Hepatocyte (in vitro differentiated cells): ENCODE results near the gene DAB2. TPM values are rescaled to one million over a fixed set of nuclear protein-coding genes. Genes with fewer than 3 reads are reported as not detected.

Experiments used
- DNase-seq: peaks from one replicate; pipeline ENCODE4 v3.0.0-alpha.2; 2016; ENCODE audit warnings: low spot score
- H2AFZ ChIP-seq: fragments of 200-600 bp; sonication (generic); 2 replicates; pipeline ENCODE4 v1.6.0; 2016; ENCODE audit warnings: antibody characterized with exemption, mild to moderate bottlenecking
- H3K27ac ChIP-seq: fragments of 200-600 bp; sonication (generic); 2 replicates; pipeline ENCODE4 v1.5.1; 2016; ENCODE audit warnings: mild to moderate bottlenecking
- H3K27me3 ChIP-seq: fragments of 200-600 bp; sonication (generic); 2 replicates; pipeline ENCODE4 v1.6.1; 2016
- H3K36me3 ChIP-seq: fragments of 200-600 bp; sonication (generic); replicated peaks from 2 replicates; pipeline ENCODE4 v1.5.1; 2016; ENCODE audit warnings: low read depth; ENCODE audit not compliant: insufficient read depth
- H3K4me1 ChIP-seq: fragments of 200-600 bp; sonication (generic); 2 replicates; pipeline ENCODE4 v1.5.1; 2016; ENCODE audit warnings: mild to moderate bottlenecking, moderate library complexity; ENCODE audit not compliant: insufficient read depth
- H3K4me2 ChIP-seq: fragments of 200-600 bp; sonication (generic); 2 replicates; pipeline ENCODE4 v1.6.0; 2016
- H3K4me3 ChIP-seq: fragments of 200-600 bp; sonication (generic); 2 replicates; pipeline ENCODE4 v1.5.1; 2016; ENCODE audit warnings: mild to moderate bottlenecking
- H3K79me2 ChIP-seq: fragments of 200-600 bp; sonication (generic); 2 replicates; pipeline ENCODE4 v1.6.0; 2017; ENCODE audit warnings: mild to moderate bottlenecking
- H3K9me2 ChIP-seq: fragments of 200-600 bp; sonication (generic); replicated peaks from 2 replicates; pipeline ENCODE4 v1.6.0; 2017; ENCODE audit warnings: mild to moderate bottlenecking; ENCODE audit not compliant: insufficient read depth
- H3K9me3 ChIP-seq: fragments of 200-600 bp; sonication (generic); 2 replicates; pipeline ENCODE4 v1.5.1; 2016; ENCODE audit warnings: low read depth, mild to moderate bottlenecking
- H4K20me1 ChIP-seq: fragments of 200-600 bp; sonication (generic); 2 replicates; pipeline ENCODE4 v1.6.0; 2016; ENCODE audit warnings: mild to moderate bottlenecking; ENCODE audit not compliant: insufficient read depth, poor library complexity, severe bottlenecking
- CTCF ChIP-seq: fragments of 200-600 bp; sonication (generic); IDR thresholded peaks from 2 replicates; pipeline ENCODE4 v1.5.1; 2016; ENCODE audit warnings: antibody characterized with exemption, mild to moderate bottlenecking; ENCODE audit not compliant: poor library complexity
- EZH2 ChIP-seq: fragments of 200-600 bp; sonication (generic); IDR thresholded peaks from 2 replicates; pipeline ENCODE4 v1.6.1; 2016; ENCODE audit warnings: antibody characterized with exemption, mild to moderate bottlenecking, borderline replicate concordance
- EZH2phosphoT487 ChIP-seq: fragments of 200-600 bp; sonication (generic); IDR thresholded peaks from one replicate; pipeline ENCODE4 v1.6.1; 2018; ENCODE audit warnings: antibody characterized with exemption, mild to moderate bottlenecking, low read depth, moderate library complexity; ENCODE audit not compliant: unreplicated experiment, severe bottlenecking
- WGBS: methylation state at CpG from one replicate; pipeline ENCODE4 v1.1.6; 2016; ENCODE audit warnings: low lambda C conversion rate; ENCODE audit errors: missing lambda C conversion rate; 5-methylcytosine and 5-hydroxymethylcytosine counted together
- polyA plus RNA-seq: library from polyadenylated mRNA; unstranded; fragments of >200 nt; fragmentation: Nextera tagmentation; extraction: Ambion mirVana; gene quantifications from 2 replicates; pipeline ENCODE4 v1.2.1, GENCODE V29; 2016
- total RNA-seq: library from RNA; depleted of rRNA; stranded (reverse); fragments of >200 nt; gene quantifications from 2 replicates; pipeline ENCODE4 v1.2.3, GENCODE V29; 2014

The DAB2 gene
- total and polyA plus RNA-seq, 2 experiments from 2014 or later, result 98.9 to 130 TPM

- Histone ChIP-seq H3K27me3 (no peaks in the 10 kb centered on the region), H3K36me3 (no peaks in the 10 kb centered on the region), H3K4me2 (no peak overlapping the region), H3K9me3 (no peaks in the 10 kb centered on the region), H3K27ac (no peak overlapping the region), H3K79me2 (no peaks in the 10 kb centered on the region), H3K4me1 (no peaks in the 10 kb centered on the region), H2AFZ (no peak overlapping the region), H3K4me3 (no peak overlapping the region), H4K20me1 (no peaks in the 10 kb centered on the region), H3K9me2 (no peaks in the 10 kb centered on the region)
- 90% methylated on average over 4 of the region's 4 CpGs for WGBS
- no peak for DNase-seq
- TF ChIP-seq CTCF (no peak), EZH2phosphoT487 (no peak), EZH2 (no peak)
Observed at GRCh38 chr5:39349484-39349883, 75.3 kb downstream of the DAB2 start.

- WGBS, result 100% methylated on average over 1 of the region's 1 CpG
- H3K4me3 ChIP-seq, result no peak overlapping the region
- TF ChIP-seq CTCF, result no peak
- no peak for TF ChIP-seq EZH2
- TF ChIP-seq EZH2phosphoT487, result no peak
Observed at GRCh38 chr5:39342460-39342859, 82.3 kb downstream of the DAB2 start.

DNA sequence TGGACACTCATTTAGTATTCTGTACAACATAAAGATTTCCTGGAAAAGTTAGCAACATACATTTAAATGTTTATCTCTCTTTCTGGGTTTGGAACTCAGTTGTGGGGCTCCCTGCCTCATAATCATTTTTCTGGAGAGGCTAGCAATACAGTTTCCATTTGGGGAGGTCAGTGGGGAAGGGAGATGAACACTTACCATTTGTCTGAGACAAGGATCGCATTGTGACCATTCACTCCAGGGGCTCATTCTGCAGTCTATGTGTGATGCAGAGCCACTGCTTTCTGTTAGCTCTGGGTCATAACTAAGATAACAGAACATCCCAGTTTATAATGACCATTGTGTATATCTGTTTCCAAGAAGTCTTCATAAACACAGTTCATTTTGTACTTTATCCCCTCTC lies 82.9 kb downstream of the DAB2 start:
- 78% methylated on average over 1 of the region's 1 CpG for WGBS
- H3K4me3 ChIP-seq, result no peak overlapping the region
- H2AFZ ChIP-seq, result no peak overlapping the region
- no peaks in the 10 kb centered on the region for H3K27me3 ChIP-seq
- no peak for DNase-seq
- no peaks in the 10 kb centered on the region for H3K36me3 ChIP-seq
- H3K9me3 ChIP-seq, result no peaks in the 10 kb centered on the region
- no peaks in the 10 kb centered on the region for H3K4me1 ChIP-seq
- H3K4me2 ChIP-seq, result no peak overlapping the region
- no peak overlapping the region for H3K27ac ChIP-seq
- no peaks in the 10 kb centered on the region for H4K20me1 ChIP-seq
- no peaks in the 10 kb centered on the region for H3K79me2 ChIP-seq
- H3K9me2 ChIP-seq, result no peaks in the 10 kb centered on the region
- no peak for TF ChIP-seq EZH2
- no peak for TF ChIP-seq CTCF
- no peak for TF ChIP-seq EZH2phosphoT487

More at GRCh38 chr5:39342460-39342859, 82.3 kb downstream of the DAB2 start:
- no peaks in the 10 kb centered on the region for H3K9me2 ChIP-seq
- H3K79me2 ChIP-seq, result no peaks in the 10 kb centered on the region
- no peak overlapping the region for H3K27ac ChIP-seq
- no peaks in the 10 kb centered on the region for H3K27me3 ChIP-seq
- no peaks in the 10 kb centered on the region for H4K20me1 ChIP-seq
- H3K4me1 ChIP-seq, result no peaks in the 10 kb centered on the region
- no peak overlapping the region for H2AFZ ChIP-seq
- H3K9me3 ChIP-seq, result no peaks in the 10 kb centered on the region
- H3K36me3 ChIP-seq, result no peaks in the 10 kb centered on the region
- H3K4me2 ChIP-seq, result no peak overlapping the region
- no peak for DNase-seq

DNA sequence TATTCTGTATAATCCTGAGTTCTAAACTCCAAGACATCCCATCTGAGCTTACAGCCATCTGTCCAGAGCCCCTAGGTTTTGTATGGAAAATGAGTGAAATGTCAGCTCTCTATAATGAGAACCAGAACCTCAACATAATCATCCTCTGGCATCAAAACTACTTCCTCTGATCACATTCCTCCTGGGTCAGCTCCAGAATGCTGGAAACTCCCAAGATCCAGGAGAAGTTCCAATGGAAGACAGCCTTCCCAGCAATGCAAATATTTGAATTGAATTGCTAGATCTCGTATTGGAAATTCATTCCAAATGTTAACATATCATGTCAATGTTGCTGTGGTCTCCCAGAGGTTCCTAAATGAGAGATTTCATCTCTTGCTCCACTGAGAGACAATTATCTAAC lies 84.3 kb downstream of the DAB2 start:
- Histone ChIP-seq H3K27me3 (no peaks in the 10 kb centered on the region), H4K20me1 (no peaks in the 10 kb centered on the region), H2AFZ (no peak overlapping the region), H3K4me2 (no peak overlapping the region), H3K36me3 (no peaks in the 10 kb centered on the region), H3K27ac (no peak overlapping the region), H3K4me1 (no peaks in the 10 kb centered on the region), H3K4me3 (no peak overlapping the region), H3K9me2 (no peaks in the 10 kb centered on the region), H3K9me3 (no peaks in the 10 kb centered on the region), H3K79me2 (no peaks in the 10 kb centered on the region)
- DNase-seq, result no peak
- 77% methylated on average over 1 of the region's 1 CpG for WGBS
- no peak for TF ChIP-seq EZH2
- no peak for TF ChIP-seq CTCF
- TF ChIP-seq EZH2phosphoT487, result no peak
